Panc1 (cell line): ENCODE data around the gene NOS1AP.

ENCODE experiments used
- CTCF ChIP-seq: fragments of 450-650 bp; IDR thresholded peaks from 2 replicates; pipeline ENCODE4 v1.5.1; 2017; ENCODE audit warnings: mild to moderate bottlenecking
- POLR2AphosphoS5 ChIP-seq: IDR thresholded peaks from 2 replicates; pipeline ENCODE4 v1.6.1; 2012; ENCODE audit warnings: mild to moderate bottlenecking, low read depth, low read length, moderate library complexity

DNA sequence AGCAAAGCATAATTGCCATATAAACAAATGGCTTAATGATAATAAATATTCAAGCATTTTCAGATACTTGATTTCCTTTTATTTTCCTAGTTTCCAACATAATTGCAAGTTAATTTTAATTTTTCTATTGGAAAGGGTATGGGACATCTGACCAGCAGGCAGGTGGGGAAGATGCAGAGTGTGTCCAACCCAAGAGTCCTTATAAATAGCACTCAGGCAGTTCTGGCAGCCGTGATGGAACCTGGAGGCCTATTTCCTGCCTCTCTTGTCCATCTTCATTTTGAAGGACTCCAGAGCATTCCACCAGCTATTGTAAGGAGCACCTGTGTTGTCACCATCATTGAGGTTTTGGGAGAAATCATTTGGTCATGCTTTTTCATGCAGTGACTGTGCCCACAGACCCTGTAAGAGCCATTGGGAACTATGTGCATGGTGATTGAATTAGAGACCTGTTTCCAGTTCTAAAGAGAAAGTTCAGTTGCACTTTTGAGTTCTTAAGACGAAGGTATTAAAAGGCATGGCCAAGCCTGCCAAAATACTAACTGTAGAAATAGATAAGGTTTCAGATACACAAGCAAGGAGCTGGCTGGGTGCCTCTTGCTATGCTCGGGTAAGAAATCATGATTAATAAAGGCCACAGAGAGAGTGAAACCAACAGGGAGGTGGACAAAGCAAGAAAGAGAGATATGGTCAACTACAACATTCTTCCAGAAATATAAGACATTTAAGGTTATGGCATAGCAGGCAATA lies 214.9 kb downstream of the NOS1AP start:
- TF ChIP-seq CTCF (no peak), POLR2AphosphoS5 (no peak)
